Gastroesophageal sphincter (tissue), 3 donors: ENCODE results near the gene FUT8.

Experiments
- POLR2A ChIP-seq, 2 donors: fragments of 450-650 bp; IDR thresholded peaks; one replicate each; pipeline ENCODE4 v1.6.1; 2017; ENCODE audit warnings: antibody characterized with exemption in 2 of 2, mild to moderate bottlenecking in 2 of 2, moderate library complexity in 1 of 2
- POLR2AphosphoS5 ChIP-seq: sonication (generic); formaldehyde crosslinking; IDR thresholded peaks from one replicate; pipeline ENCODE4 v1.6.1; 2017; ENCODE audit warnings: antibody characterized with exemption
- TF ChIP-seq, protein P1 (sequence below), 4 experiments: fragments of 200-600 bp in 2 of 4; fragments of 450-650 bp in 2 of 4; sonication (generic) in 1 of 4; IDR thresholded peaks; one replicate each; pipeline ENCODE4 v1.5.1; 2017 to 2019; ENCODE audit warnings: antibody characterized with exemption in 4 of 4, mild to moderate bottlenecking in 2 of 4, moderate library complexity in 2 of 4

DNA sequence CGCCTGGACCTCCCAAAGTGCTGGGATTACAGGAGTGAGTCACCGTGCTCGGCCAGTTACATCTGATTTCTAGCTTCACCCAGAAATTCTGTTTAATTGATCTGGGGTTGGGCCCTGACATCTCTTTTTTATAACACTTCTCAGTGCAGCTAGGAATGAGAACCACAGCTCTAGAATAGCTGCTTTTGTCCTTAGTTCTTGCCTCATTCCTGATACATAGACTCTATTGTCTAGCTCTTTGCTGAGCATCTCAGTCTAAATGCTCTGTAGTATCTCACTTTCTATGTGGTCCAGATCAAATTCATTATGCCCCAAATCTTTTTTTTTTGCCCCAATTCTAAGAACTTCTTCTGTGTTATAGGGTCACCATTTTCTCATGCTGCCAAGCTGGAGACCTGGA, 29.9 kb upstream of the FUT8 start:
- TF ChIP-seq, protein P1, sequence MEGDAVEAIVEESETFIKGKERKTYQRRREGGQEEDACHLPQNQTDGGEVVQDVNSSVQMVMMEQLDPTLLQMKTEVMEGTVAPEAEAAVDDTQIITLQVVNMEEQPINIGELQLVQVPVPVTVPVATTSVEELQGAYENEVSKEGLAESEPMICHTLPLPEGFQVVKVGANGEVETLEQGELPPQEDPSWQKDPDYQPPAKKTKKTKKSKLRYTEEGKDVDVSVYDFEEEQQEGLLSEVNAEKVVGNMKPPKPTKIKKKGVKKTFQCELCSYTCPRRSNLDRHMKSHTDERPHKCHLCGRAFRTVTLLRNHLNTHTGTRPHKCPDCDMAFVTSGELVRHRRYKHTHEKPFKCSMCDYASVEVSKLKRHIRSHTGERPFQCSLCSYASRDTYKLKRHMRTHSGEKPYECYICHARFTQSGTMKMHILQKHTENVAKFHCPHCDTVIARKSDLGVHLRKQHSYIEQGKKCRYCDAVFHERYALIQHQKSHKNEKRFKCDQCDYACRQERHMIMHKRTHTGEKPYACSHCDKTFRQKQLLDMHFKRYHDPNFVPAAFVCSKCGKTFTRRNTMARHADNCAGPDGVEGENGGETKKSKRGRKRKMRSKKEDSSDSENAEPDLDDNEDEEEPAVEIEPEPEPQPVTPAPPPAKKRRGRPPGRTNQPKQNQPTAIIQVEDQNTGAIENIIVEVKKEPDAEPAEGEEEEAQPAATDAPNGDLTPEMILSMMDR (IDR thresholded peaks at IDR 0.05): no peak
- TF ChIP-seq POLR2AphosphoS5 (no peak), POLR2A (IDR thresholded peaks at IDR 0.05) (no peak)
